RWPE1 (cell line): ENCODE data around the gene SMIM35.

Experiments used
- CTCF ChIA-PET: fragments of 350-600 bp; sonication (Branson Sonifier 250); formaldehyde crosslinking; extraction: SDS; loops from one replicate; lab custom pipeline; 2021; lab: Yijun Ruan, JAX
- POLR2A ChIA-PET: fragments of 400-600 bp; formaldehyde crosslinking; extraction: SDS; loops from one replicate; lab custom pipeline; 2020; ENCODE audit warnings: antibody characterized with exemption; ENCODE audit not compliant: low non-redundant PET; lab: Yijun Ruan, JAX
- DNase-seq: peaks from one replicate; pipeline ENCODE4 v3.0.0; 2012; ENCODE audit warnings: low spot score
- H3K27ac ChIP-seq: fragments of 450-650 bp; 2 replicates; pipeline ENCODE4 v1.5.1; 2017
- TF ChIP-seq, protein P1 (sequence below): fragments of 450-650 bp; conservative IDR thresholded peaks from 2 replicates; pipeline ENCODE4 v1.5.1; 2017; ENCODE audit warnings: low read depth, mild to moderate bottlenecking

The SMIM35 gene

DNA sequence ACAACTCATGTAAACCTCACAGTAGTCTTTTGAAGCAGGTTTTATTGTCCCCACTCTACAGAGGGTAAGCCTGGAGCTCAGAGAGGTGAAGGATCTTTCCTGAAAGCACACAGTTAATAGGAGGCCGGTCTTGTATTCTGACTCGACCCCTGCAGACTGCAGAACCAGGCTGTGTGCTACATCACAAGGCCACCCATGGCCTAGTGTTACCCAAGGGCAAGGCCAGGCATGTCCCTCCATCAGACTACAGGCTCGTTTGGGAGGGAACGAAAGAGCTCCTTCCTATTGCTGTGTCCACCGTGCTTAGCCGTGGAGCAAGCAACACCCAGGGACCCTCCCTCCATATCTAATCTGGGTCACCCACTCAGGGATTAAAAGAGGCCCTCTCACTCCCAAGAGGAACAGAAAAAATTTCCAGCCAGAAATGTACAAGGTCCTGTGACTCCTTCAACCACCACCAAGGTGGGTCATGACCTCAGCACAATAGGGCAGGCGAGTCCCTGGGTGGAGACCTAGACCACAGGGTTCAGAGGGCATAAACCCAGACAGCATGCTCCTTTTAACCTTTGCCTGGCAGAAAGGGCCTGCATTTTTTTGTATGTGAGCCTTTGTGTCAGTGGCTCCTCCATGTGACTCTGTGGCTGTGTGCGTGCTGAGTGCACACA is 6.3 kb upstream of the SMIM35 start:
- TF ChIP-seq, protein P1, sequence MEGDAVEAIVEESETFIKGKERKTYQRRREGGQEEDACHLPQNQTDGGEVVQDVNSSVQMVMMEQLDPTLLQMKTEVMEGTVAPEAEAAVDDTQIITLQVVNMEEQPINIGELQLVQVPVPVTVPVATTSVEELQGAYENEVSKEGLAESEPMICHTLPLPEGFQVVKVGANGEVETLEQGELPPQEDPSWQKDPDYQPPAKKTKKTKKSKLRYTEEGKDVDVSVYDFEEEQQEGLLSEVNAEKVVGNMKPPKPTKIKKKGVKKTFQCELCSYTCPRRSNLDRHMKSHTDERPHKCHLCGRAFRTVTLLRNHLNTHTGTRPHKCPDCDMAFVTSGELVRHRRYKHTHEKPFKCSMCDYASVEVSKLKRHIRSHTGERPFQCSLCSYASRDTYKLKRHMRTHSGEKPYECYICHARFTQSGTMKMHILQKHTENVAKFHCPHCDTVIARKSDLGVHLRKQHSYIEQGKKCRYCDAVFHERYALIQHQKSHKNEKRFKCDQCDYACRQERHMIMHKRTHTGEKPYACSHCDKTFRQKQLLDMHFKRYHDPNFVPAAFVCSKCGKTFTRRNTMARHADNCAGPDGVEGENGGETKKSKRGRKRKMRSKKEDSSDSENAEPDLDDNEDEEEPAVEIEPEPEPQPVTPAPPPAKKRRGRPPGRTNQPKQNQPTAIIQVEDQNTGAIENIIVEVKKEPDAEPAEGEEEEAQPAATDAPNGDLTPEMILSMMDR, result no peak
- ChIA-PET POLR2A (no interaction called here), CTCF (no interaction called here)
- DNase-seq, result no peak
- no peak overlapping the region for H3K27ac ChIP-seq

DNA sequence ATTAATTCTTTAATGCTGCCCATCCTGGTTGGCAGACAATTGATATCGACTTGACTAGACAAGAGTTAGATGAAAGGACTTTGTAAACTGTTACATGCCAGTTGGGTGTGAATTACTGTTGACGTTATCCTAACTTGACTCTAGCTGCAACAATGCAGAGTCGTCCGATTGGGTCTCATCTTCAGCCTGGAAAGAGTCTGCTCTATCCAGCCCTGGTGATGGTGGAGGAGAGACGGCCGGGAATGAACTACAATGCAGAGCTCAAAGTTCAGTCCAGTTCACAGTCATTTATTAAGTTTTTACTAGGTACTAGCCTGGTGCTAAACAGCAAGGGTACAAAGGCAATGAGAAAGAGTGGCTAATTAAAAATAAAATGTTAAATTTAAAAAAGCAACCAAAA is 4.9 kb upstream of the SMIM35 start:
- DNase-seq, result no peak
- H3K27ac ChIP-seq, result no peak overlapping the region
- CTCF ChIA-PET, result interaction anchor here (0.9 kb wide), 1 partner anchor 284 kb away, joined by 4 read pairs; no protein-coding TSS in a partner anchor
- POLR2A ChIA-PET, result interaction anchor here (1.1 kb wide), 1 partner anchor 12 kb away, joined by 6 read pairs; no protein-coding TSS in a partner anchor
- TF ChIP-seq, protein P1, result no peak

DNA sequence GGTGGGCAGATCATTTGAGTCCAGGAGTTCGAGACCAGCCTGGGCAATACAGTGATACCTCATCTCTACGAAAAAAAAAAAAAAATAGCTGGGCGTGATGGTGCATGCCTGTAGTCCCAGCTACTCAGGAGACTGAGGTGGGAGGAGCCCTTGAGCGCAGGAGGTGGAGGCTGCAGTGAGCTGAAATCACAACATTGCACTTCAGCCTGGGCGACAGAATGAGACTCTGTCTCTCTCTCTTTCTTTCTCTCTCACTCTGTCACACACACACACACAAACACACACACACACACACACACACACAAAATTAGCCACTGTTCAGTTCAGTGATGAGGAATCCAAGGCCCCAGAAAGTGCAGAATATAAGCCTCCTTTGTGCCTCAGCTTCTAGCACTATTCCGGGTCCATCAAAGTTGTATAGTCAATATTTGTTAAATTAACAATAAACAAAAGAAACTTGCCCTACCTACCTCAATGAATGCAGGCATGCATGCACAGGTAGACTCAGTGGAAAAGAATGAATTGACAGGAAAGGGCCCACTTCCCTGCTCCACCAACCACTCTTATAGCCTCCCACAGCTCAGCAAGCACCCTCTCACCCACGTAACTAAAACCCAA is 3.9 kb upstream of the SMIM35 start:
- TF ChIP-seq, protein P1, result no peak
- ChIA-PET CTCF (no interaction called here), POLR2A (no interaction called here)
- H3K27ac ChIP-seq, result no peak overlapping the region
- no peak for DNase-seq

DNA sequence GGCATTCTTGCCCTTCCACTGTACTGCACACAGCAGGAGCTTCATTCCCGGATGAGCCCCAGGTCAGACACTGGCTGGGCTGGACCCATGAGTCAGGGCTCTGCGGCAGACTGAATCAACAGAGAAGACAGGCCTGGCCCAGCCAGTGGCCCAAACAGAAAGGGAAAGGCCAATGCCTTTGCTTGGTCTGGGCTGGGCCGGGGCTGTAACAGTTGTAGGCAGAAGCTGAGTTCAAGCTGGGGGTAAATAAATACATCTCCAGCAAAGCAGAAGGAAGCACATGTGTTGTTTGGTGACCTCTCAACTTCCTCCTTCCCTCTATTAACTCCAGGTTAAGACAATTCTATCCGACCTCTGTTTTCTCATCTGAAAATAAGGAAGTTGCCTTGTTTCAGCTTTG is 1.8 kb upstream of the SMIM35 start:
- H3K27ac ChIP-seq, result no peak overlapping the region
- no peak for DNase-seq
- TF ChIP-seq, protein P1, result no peak
- CTCF ChIA-PET, result interaction anchor here (0.8 to 1.6 kb wide), 2 partner anchors 35 to 83 kb away, joined by 3 to 4 read pairs; no protein-coding TSS in a partner anchor
- POLR2A ChIA-PET, result no interaction called here

DNA sequence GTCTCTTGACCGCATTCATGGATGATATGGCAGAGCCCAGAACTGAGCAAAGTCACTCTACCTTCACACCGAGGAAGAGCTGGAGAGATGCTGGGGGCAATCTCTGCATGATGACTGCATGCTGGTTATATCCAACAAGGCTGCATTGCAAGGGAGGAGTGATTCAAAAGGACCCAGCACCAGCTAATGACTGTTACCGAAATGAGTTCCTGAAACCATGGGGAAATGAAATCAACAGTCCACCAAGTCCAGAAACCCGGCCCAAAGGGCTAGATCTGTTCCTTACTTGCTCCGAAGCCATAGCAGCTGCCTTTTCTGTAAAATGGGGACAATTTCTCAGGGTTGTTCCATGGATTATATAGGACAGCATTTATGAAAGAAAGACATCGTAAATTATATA is 1.2 kb upstream of the SMIM35 start:
- DNase-seq, result no peak
- ChIA-PET CTCF (interaction anchor here (1.6 kb wide), 1 partner anchor 35 kb away, joined by 4 read pairs; no protein-coding TSS in a partner anchor), POLR2A (no interaction called here)
- H3K27ac ChIP-seq, result no peak overlapping the region
- TF ChIP-seq, protein P1, result no peak

DNA sequence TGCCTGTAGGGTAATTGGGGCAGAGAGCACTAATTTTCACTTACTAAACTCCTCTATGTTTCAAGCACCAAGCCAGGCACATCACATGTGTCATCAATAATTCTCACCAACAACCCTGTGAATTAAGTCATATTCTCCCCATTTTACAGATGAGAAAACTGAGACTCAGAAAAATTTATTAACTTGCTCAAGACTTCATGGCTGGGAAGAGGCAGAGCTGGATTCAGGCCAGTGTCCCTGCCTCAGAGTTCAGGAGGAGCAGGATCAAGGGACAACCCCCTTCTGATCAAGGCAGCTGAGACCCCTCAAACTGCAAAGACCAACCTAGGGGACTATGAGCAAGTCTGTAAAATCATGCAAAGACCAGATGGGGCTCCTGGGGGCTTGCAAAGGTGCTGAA is 2.1 kb downstream of the SMIM35 start:
- no peak overlapping the region for H3K27ac ChIP-seq
- TF ChIP-seq, protein P1, result no peak
- POLR2A ChIA-PET, result no interaction called here
- no peak for DNase-seq
- CTCF ChIA-PET, result no interaction called here
